H1 (cell line): ENCODE data around the gene SFR1. TPM values are rescaled to one million over a fixed set of nuclear protein-coding genes. Genes with fewer than 3 reads are reported as not detected.
A peak's percentile ranks its signal among the peaks of the same experiment; 100 is the strongest.

Source experiments
- CTCF ChIA-PET: fragments of 300-600 bp; sonication (Branson Sonifier 250); formaldehyde crosslinking; loops from one replicate; lab custom pipeline; 2021; ENCODE audit not compliant: partially characterized antibody; lab: Charles Lee
- POLR2A ChIA-PET: fragments of 300-600 bp; sonication (Branson Sonifier 250); formaldehyde crosslinking; loops from one replicate; lab custom pipeline; 2021; ENCODE audit warnings: inconsistent platforms; ENCODE audit not compliant: partially characterized antibody; lab: Charles Lee
- DNase-seq, 2 experiments: peaks; one replicate each; pipeline versions ENCODE4 v3.0.0 to v3.0.0-alpha.2; 2010 to 2022; ENCODE audit warnings: low spot score in 2 of 2, low read depth in 1 of 2, mixed read lengths in 1 of 2
- FAIRE-seq: peaks from 2 replicates; lab custom pipeline; 2011; peaks lifted over from hg19 to GRCh38; lab: Jason Lieb, UNC
- H2AFZ ChIP-seq: 2 replicates; pipeline ENCODE4 v1.8.1; 2012; ENCODE audit warnings: low read length, inconsistent platforms
- H2AK5ac ChIP-seq: 2 replicates; pipeline ENCODE4 v1.6.1; 2013; ENCODE audit warnings: low read depth, low read length
- H2BK120ac ChIP-seq: replicated peaks from 2 replicates; pipeline ENCODE3; 2013; ENCODE audit warnings: low read depth, low read length, inconsistent platforms
- H2BK12ac ChIP-seq: 2 replicates; pipeline ENCODE4 v1.6.1; 2013; ENCODE audit warnings: low read depth, low read length
- H2BK15ac ChIP-seq: 2 replicates; pipeline ENCODE4 v1.6.1; 2013; ENCODE audit warnings: low read length
- H2BK20ac ChIP-seq: 2 replicates; pipeline ENCODE4 v1.6.1; 2013; ENCODE audit warnings: low read length
- H2BK5ac ChIP-seq: 2 replicates; pipeline ENCODE4 v1.6.1; 2013; ENCODE audit warnings: low read depth, low read length
- H3K14ac ChIP-seq: 2 replicates; pipeline ENCODE4 v1.6.1; 2013; ENCODE audit warnings: inconsistent platforms; ENCODE audit not compliant: insufficient read length
- H3K18ac ChIP-seq: 2 replicates; pipeline ENCODE4 v1.6.1; 2013; ENCODE audit warnings: low read length; ENCODE audit errors: extremely low read depth
- H3K23ac ChIP-seq: 2 replicates; pipeline ENCODE4 v1.6.1; 2013; ENCODE audit warnings: inconsistent platforms; ENCODE audit not compliant: insufficient read length
- H3K23me2 ChIP-seq: 2 replicates; pipeline ENCODE4 v1.6.1; 2013; ENCODE audit warnings: low read depth, low read length
- H3K27ac ChIP-seq: 2 replicates; pipeline ENCODE4 v1.6.1; 2011; ENCODE audit warnings: low read depth, low read length, inconsistent platforms
- H3K27me3 ChIP-seq, 4 experiments: replicated peaks in 1 of 4; 1 replicate in 1 of 4; 2 replicates in 3 of 4; pipeline versions ENCODE4 v1.6.1 to v1.8.1; 2011 to 2013; ENCODE audit warnings: low read length in 3 of 4, mild to moderate bottlenecking in 3 of 4, inconsistent platforms in 2 of 4, mixed read lengths in 2 of 4, moderate library complexity in 1 of 4; ENCODE audit not compliant: control insufficient read depth in 3 of 4, insufficient read depth in 3 of 4; ENCODE audit errors: extremely low read depth in 1 of 4
- H3K36me3 ChIP-seq, 4 experiments: 2 replicates each; pipeline versions ENCODE4 v1.6.1 to v1.8.1; 2011 to 2013; ENCODE audit warnings: mild to moderate bottlenecking in 4 of 4, low read length in 3 of 4, moderate library complexity in 2 of 4, control low read depth in 1 of 4, inconsistent platforms in 1 of 4; ENCODE audit not compliant: insufficient read depth in 4 of 4, control insufficient read depth in 2 of 4
- H3K4ac ChIP-seq: replicated peaks from 2 replicates; pipeline ENCODE3; 2013; ENCODE audit warnings: low read length, low read depth, mixed read lengths, inconsistent platforms; ENCODE audit not compliant: insufficient read length
- H3K4me1 ChIP-seq, 4 experiments: replicated peaks in 1 of 4; 1 replicate in 1 of 4; 2 replicates in 3 of 4; pipeline versions ENCODE4 v1.6.1 to v1.8.1; 2011 to 2013; ENCODE audit warnings: low read length in 3 of 4, inconsistent platforms in 2 of 4, mixed read lengths in 1 of 4; ENCODE audit not compliant: insufficient read depth in 4 of 4, control insufficient read depth in 3 of 4
- H3K4me2 ChIP-seq, 2 experiments: 2 replicates each; pipeline versions ENCODE4 v1.6.1 to v1.8.1; 2011 to 2013; ENCODE audit warnings: low read depth in 2 of 2, low read length in 2 of 2, control low read depth in 1 of 2, inconsistent platforms in 1 of 2, mild to moderate bottlenecking in 1 of 2; ENCODE audit not compliant: insufficient read depth in 1 of 2
- H3K4me3 ChIP-seq, 4 experiments: fragments of 200-600, 300-600 bp in 1 of 4; sonication (generic), shearing (Covaris generic), sonication (Bioruptor Twin) in 1 of 4; 2 replicates each; pipeline versions ENCODE4 v1.5.1 to v1.8.1; 2011 to 2016; ENCODE audit warnings: low read length in 4 of 4, low read depth in 3 of 4, control low read depth in 2 of 4, inconsistent platforms in 2 of 4, mild to moderate bottlenecking in 2 of 4, mixed read lengths in 1 of 4, moderate library complexity in 1 of 4; ENCODE audit not compliant: insufficient read depth in 2 of 4; ENCODE audit errors: extremely low read depth in 1 of 4
- H3K56ac ChIP-seq: replicated peaks from 2 replicates; pipeline ENCODE3; 2013; ENCODE audit warnings: low read depth, mild to moderate bottlenecking, mixed read lengths, low read length, inconsistent platforms; ENCODE audit not compliant: insufficient read length
- H3K79me1 ChIP-seq: 2 replicates; pipeline ENCODE4 v1.6.1; 2013; ENCODE audit warnings: low read depth, low read length, control low read depth
- H3K79me2 ChIP-seq, 2 experiments: 2 replicates each; pipeline versions ENCODE4 v1.6.1 to v1.8.1; 2012 to 2013; ENCODE audit warnings: low read length in 2 of 2, mild to moderate bottlenecking in 2 of 2, inconsistent platforms in 1 of 2; ENCODE audit not compliant: insufficient read depth in 2 of 2, control insufficient read depth in 1 of 2
- H3K9ac ChIP-seq, 4 experiments: replicated peaks in 1 of 4; 1 replicate in 1 of 4; 2 replicates in 3 of 4; pipeline versions ENCODE4 v1.6.1 to v1.8.1; 2011 to 2013; ENCODE audit warnings: low read depth in 3 of 4, low read length in 3 of 4, control low read depth in 2 of 4, mild to moderate bottlenecking in 2 of 4, moderate library complexity in 2 of 4, inconsistent platforms in 1 of 4; ENCODE audit errors: extremely low read depth in 1 of 4
- H3K9me3 ChIP-seq, 2 experiments: 2 replicates each; pipeline versions ENCODE4 v1.6.1 to v1.8.1; 2012 to 2013; ENCODE audit warnings: mild to moderate bottlenecking in 2 of 2, moderate library complexity in 2 of 2, control low read depth in 1 of 2, inconsistent platforms in 1 of 2, low read depth in 1 of 2, low read length in 1 of 2, mixed read lengths in 1 of 2; ENCODE audit not compliant: insufficient read depth in 2 of 2
- H4K20me1 ChIP-seq, 2 experiments: replicated peaks in 1 of 2; 2 replicates each; pipeline versions ENCODE3 to v1.8.1; 2011 to 2013; ENCODE audit warnings: inconsistent platforms in 2 of 2, low read length in 2 of 2, mild to moderate bottlenecking in 1 of 2; ENCODE audit not compliant: insufficient read depth in 2 of 2, control insufficient read depth in 1 of 2
- H4K5ac ChIP-seq: 2 replicates; pipeline ENCODE4 v1.6.1; 2013; ENCODE audit warnings: low read length, low read depth, mixed read lengths, inconsistent platforms; ENCODE audit not compliant: insufficient read length
- H4K8ac ChIP-seq: 2 replicates; pipeline ENCODE4 v1.8.0; 2013; ENCODE audit warnings: mild to moderate bottlenecking, moderate library complexity, low read length, inconsistent platforms; ENCODE audit not compliant: insufficient read depth; ENCODE audit errors: extremely low read depth
- H4K91ac ChIP-seq: replicated peaks from 2 replicates; pipeline ENCODE3; 2013; ENCODE audit warnings: low read length, mixed read lengths, inconsistent platforms; ENCODE audit not compliant: insufficient read length
- NRF1 ChIP-seq: IDR thresholded peaks from 2 replicates; pipeline ENCODE4 v1.6.1; 2011; ENCODE audit warnings: mild to moderate bottlenecking, low read depth, low read length, improper control_type of control experiment
- PHF8 ChIP-seq: fragments of 200-600 bp; sonication (generic); conservative IDR thresholded peaks from 2 replicates; pipeline ENCODE4 v1.7.1; 2012; ENCODE audit warnings: low read depth, mild to moderate bottlenecking, inconsistent platforms, low read length, moderate library complexity
- YY1 ChIP-seq: IDR thresholded peaks from 2 replicates; pipeline ENCODE4 v1.6.1; 2011; ENCODE audit warnings: low read depth, mild to moderate bottlenecking, low read length
- WGBS, 2 experiments: shearing (Covaris generic) in 1 of 2; methylation state at CpG; one replicate each; pipeline versions ENCODE4 v1.1.6 to v1.1.7; 2013 to 2015; ENCODE audit warnings: low lambda C conversion rate in 2 of 2, mixed read lengths in 2 of 2, inconsistent platforms in 1 of 2, low coverage in 1 of 2, missing lambda C conversion rate in 1 of 2; ENCODE audit not compliant: insufficient replicate concordance in 2 of 2, insufficient coverage in 1 of 2, insufficient read length in 1 of 2; ENCODE audit errors: extremely low coverage in 1 of 2, missing lambda C conversion rate in 1 of 2; 5-methylcytosine and 5-hydroxymethylcytosine counted together
- polyA plus RNA-seq, 7 experiments: library from polyadenylated mRNA; depleted of rRNA in 3 of 7; stranded (reverse) in 5 of 7; unstranded in 2 of 7; fragments of >200 nt in 5 of 7; fragments of 200-250 nt in 2 of 7; gene quantifications; 1 replicate in 5 of 7; 2 replicates in 1 of 7; 4 replicates in 1 of 7; pipeline versions ENCODE4 v1.2.1 to v1.2.3, GENCODE V29; 2011 to 2013; ENCODE audit warnings: missing spikeins in 2 of 7, mixed read lengths in 2 of 7
- total RNA-seq: library from RNA; stranded (reverse); fragmentation: NEBNext Ultra II Directional; extraction: Animal tissue kit (Norgen Biotek cat#: 25700); gene quantifications from 2 replicates; pipeline ENCODE4 v1.2.1, GENCODE V29; 2021

The SFR1 gene
- total and polyA plus RNA-seq, 2 of the 8 experiments (the other 6 are each of a cell fraction or from before 2014, with no cell fraction given), result 3.4 to 7.7 TPM

DNA sequence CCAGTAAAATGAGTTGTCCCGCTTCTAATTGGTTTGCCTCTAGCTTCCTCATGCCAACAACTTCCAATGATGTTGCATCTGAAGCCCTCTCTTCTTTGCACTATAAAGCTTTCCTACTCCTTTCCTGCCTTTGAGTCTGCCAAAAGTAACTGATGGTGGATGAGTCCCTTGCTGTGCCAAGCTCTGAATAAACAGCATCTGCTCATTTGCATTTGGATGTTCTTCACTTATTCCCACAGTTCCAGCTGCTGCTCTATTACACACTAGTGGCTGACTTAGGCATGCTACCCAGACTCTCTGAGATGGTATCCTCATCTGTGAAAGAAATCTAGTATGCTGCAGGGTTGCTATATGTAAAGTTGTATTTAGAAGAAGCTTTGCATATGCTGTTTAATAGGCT, 24.9 kb downstream of the SFR1 start:
- Histone ChIP-seq H4K5ac (no peak overlapping the region), H3K4me1 (peaks cover 0 to 5% (median 0%) of the 10 kb centered on the region in 4 experiments; a peak in 2 of 7 replicates), H3K27me3 (no peaks in the 10 kb centered on the region), H2BK12ac (no peak overlapping the region), H3K23ac (no peak overlapping the region), H2BK120ac (no peak overlapping the region), H4K8ac (no peak overlapping the region), H4K20me1 (no peaks in the 10 kb centered on the region), H3K4me2 (0 out of 4 replicates have a peak overlapping the region, but pooled peaks of 1 of the 2 experiments have one; percentile 1), H2AK5ac (no peak overlapping the region), H3K56ac (no peak overlapping the region), H3K27ac (no peak overlapping the region), H3K4me3 (no peak overlapping the region), H3K4ac (no peak overlapping the region), H2BK15ac (no peak overlapping the region), H3K23me2 (no peaks in the 10 kb centered on the region), H3K79me1 (no peaks in the 10 kb centered on the region), H3K9ac (no peak overlapping the region), H3K79me2 (no peaks in the 10 kb centered on the region), H3K9me3 (peaks cover 0 to 2% of the 10 kb centered on the region in 2 experiments; a peak in 1 of 4 replicates), H3K36me3 (no peaks in the 10 kb centered on the region), H2BK5ac (no peak overlapping the region), H3K14ac (no peak overlapping the region), H3K18ac (no peak overlapping the region), H2BK20ac (no peak overlapping the region), H4K91ac (no peak overlapping the region), H2AFZ (no peak overlapping the region)
- WGBS, 2 experiments, result 79% methylated on average over 1 of the region's 1 CpG; no CpG with 5 or more reads in 1 of the 2 experiments
- ChIA-PET POLR2A (interaction anchor here (1.2 to 1.7 kb wide), 2 partner anchors 26 to 239 kb away, joined by 3 to 7 read pairs; partner anchors contain the start of gene SFR1), CTCF (interaction anchor here (0.7 to 2.4 kb wide), 15 partner anchors 9 to 259 kb away, joined by 3 to 8 read pairs (median 4); no protein-coding TSS in a partner anchor)
- TF ChIP-seq NRF1, result no peak
- TF ChIP-seq PHF8, result no peak
- no peak for TF ChIP-seq YY1
- no peak for DNase-seq
- no peak for FAIRE-seq
